GM18867 (cell line): ENCODE measurements around the gene ENPP5.

Experiments used
- ATAC-seq: cut with Tn5 transposase; IDR thresholded peaks from one replicate; pipeline ENCODE4 v1.9.1; 2021; ENCODE audit warnings: mild to moderate bottlenecking, moderate library complexity; ENCODE audit not compliant: unreplicated experiment

Gene ENPP5

DNA sequence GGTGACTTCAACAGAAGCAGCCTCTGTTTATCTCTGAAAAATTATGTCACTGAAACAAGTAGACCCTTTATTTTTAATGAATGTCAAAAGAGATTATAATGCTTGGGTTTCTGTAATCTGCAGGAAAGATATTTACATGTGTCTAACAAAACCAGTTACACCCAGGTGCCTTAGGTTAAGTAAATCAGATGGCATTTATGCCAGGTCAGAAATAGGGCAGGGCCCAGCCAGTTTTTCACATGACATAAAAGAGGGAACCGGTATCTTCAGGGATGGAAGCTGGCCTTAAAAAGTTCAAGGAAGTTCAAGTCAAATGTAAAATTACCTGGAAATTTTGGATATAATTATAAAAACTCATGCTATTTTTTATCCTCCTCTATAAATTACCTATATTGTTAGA, 55.1 kb downstream of the ENPP5 start:
- ATAC-seq, result no peak

DNA sequence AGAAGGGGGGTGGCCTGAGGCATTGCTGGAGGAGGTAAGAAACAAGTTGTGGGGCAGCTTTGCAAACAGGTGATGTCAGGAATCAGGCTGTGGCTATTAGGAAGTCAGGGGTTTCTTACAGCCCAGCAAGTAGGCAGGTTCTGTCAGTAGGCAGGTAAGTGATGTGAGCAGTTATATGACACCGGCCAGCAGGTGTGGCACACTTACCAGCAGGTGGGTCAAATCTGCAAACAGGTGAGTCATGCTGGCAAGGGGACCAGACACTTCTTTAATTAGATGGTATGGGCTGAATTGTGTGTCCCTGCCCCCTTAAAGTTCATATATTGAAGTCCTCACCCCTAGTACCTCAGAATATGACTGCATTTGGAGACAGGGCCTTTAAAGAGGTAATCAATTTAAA, 57.4 kb downstream of the ENPP5 start:
- no peak for ATAC-seq
